ENCODE measurements around the gene RPLP1.

DNA sequence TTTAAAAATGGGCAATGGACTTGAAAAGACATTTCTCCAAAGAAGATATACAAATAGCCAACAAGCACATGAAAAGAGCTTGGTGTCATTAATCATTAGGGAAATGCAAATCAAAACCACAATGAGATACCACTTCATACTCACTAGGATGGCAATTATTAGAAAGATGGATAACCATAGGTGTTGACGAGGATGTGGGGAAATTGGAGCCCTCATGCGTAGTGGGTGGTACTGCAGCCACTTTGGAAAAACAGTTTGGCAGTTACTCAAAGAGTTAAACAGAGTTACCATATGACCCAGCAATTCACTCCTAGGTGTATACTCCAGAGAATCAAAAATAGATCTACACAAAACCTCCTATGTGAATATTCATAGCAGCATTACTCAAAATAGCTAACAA, 27.4 kb downstream of the RPLP1 start:
- TF ChIP-seq, protein P1, sequence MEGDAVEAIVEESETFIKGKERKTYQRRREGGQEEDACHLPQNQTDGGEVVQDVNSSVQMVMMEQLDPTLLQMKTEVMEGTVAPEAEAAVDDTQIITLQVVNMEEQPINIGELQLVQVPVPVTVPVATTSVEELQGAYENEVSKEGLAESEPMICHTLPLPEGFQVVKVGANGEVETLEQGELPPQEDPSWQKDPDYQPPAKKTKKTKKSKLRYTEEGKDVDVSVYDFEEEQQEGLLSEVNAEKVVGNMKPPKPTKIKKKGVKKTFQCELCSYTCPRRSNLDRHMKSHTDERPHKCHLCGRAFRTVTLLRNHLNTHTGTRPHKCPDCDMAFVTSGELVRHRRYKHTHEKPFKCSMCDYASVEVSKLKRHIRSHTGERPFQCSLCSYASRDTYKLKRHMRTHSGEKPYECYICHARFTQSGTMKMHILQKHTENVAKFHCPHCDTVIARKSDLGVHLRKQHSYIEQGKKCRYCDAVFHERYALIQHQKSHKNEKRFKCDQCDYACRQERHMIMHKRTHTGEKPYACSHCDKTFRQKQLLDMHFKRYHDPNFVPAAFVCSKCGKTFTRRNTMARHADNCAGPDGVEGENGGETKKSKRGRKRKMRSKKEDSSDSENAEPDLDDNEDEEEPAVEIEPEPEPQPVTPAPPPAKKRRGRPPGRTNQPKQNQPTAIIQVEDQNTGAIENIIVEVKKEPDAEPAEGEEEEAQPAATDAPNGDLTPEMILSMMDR (IDR thresholded peaks at IDR 0.05; ENCODE audit: low read length) = no peak
- TF ChIP-seq EZH2 (IDR thresholded peaks at IDR 0.05; ENCODE audit: borderline replicate concordance, low read length) = no peak

Data from OCI-LY1 (cell line).